GM12892 (cell line): ENCODE results near the gene GPC5.

Experiments
- DNase-seq: peaks from one replicate; pipeline ENCODE4 v3.0.0; 2011; ENCODE audit not compliant: insufficient read length
- FAIRE-seq: peaks from 2 replicates; lab custom pipeline; 2011; peaks lifted over from hg19 to GRCh38; lab: Jason Lieb, UNC
- POLR2A ChIP-seq: IDR thresholded peaks from 2 replicates; pipeline ENCODE4 v1.6.1; 2011; ENCODE audit warnings: low read depth, low read length, control low read depth
- POLR2AphosphoS5 ChIP-seq: IDR thresholded peaks from 2 replicates; pipeline ENCODE4 v1.6.1; 2011; ENCODE audit warnings: low read depth, low read length, control low read depth
- TAF1 ChIP-seq: IDR thresholded peaks from 2 replicates; pipeline ENCODE4 v1.6.1; 2011; ENCODE audit warnings: low read depth, mild to moderate bottlenecking, control low read depth, low read length, borderline replicate concordance

The GPC5 gene

GRCh38 chr13:91741925-91742324 is 343.5 kb downstream of the GPC5 start:
- no peak for DNase-seq
- FAIRE-seq: no peak
- TF ChIP-seq TAF1 (no peak), POLR2A (no peak), POLR2AphosphoS5 (no peak)

GRCh38 chr13:91744284-91744683 is 345.9 kb downstream of the GPC5 start:
- no peak for FAIRE-seq
- TF ChIP-seq TAF1 (no peak), POLR2AphosphoS5 (no peak), POLR2A (no peak)
- no peak for DNase-seq

GRCh38 chr13:91745967-91746366 is 347.5 kb downstream of the GPC5 start:
- no peak for FAIRE-seq

GRCh38 chr13:91747186-91747585 is 348.8 kb downstream of the GPC5 start:
- DNase-seq (no peak), FAIRE-seq (no peak)
- no peak for TF ChIP-seq TAF1
- no peak for TF ChIP-seq POLR2A
- no peak for TF ChIP-seq POLR2AphosphoS5

More at GRCh38 chr13:91745967-91746366, 347.5 kb downstream of the GPC5 start:
- TF ChIP-seq POLR2AphosphoS5 (no peak), POLR2A (no peak), TAF1 (no peak)
- DNase-seq: no peak

- TF ChIP-seq POLR2A (no peak), POLR2AphosphoS5 (no peak), TAF1 (no peak)
- no peak for FAIRE-seq
Measured at GRCh38 chr13:91748416-91749089, 350.1 kb downstream of the GPC5 start.

GRCh38 chr13:91758724-91759123 is 360.3 kb downstream of the GPC5 start:
- no peak for FAIRE-seq
- TF ChIP-seq POLR2A (no peak), TAF1 (no peak), POLR2AphosphoS5 (no peak)
- DNase-seq: no peak

More at GRCh38 chr13:91748416-91749089, 350.1 kb downstream of the GPC5 start:
- DNase-seq: no peak

- TF ChIP-seq POLR2A: no peak
- no peak for TF ChIP-seq POLR2AphosphoS5
- TF ChIP-seq TAF1: no peak
- FAIRE-seq: no peak
- DNase-seq: no peak
Measured at GRCh38 chr13:91762957-91763356, 364.5 kb downstream of the GPC5 start.

- FAIRE-seq: no peak
- no peak for TF ChIP-seq TAF1
- TF ChIP-seq POLR2A: no peak
- TF ChIP-seq POLR2AphosphoS5: no peak
Measured at GRCh38 chr13:91764527-91764926, 366.1 kb downstream of the GPC5 start.

GRCh38 chr13:91767651-91768050 is 369.2 kb downstream of the GPC5 start:
- FAIRE-seq: no peak
- no peak for DNase-seq
- no peak for TF ChIP-seq POLR2AphosphoS5
- no peak for TF ChIP-seq TAF1
- TF ChIP-seq POLR2A: no peak

More at GRCh38 chr13:91764527-91764926, 366.1 kb downstream of the GPC5 start:
- DNase-seq: no peak

- TF ChIP-seq TAF1 (no peak), POLR2AphosphoS5 (no peak), POLR2A (no peak)
- DNase-seq (no peak), FAIRE-seq (no peak)
Measured at GRCh38 chr13:91768746-91769145, 370.3 kb downstream of the GPC5 start.

- DNase-seq (no peak), FAIRE-seq (no peak)
- no peak for TF ChIP-seq POLR2AphosphoS5
- TF ChIP-seq TAF1: no peak
- no peak for TF ChIP-seq POLR2A
Measured at GRCh38 chr13:91771229-91771628, 372.8 kb downstream of the GPC5 start.

- DNase-seq: no peak
- TF ChIP-seq POLR2A: no peak
- FAIRE-seq: no peak
Measured at GRCh38 chr13:91773591-91774227, 375.3 kb downstream of the GPC5 start.
